ENCODE data around the gene FAM187B. TPM values are rescaled to one million over a fixed set of nuclear protein-coding genes. Genes with fewer than 3 reads are reported as not detected.

Gene FAM187B
- total and polyA plus RNA-seq, 2 of the 8 experiments (the other 6 are each of a cell fraction or from before 2014, with no cell fraction given) = not detected

- peak; percentile 69 for TF ChIP-seq TEAD4 (IDR thresholded peaks at IDR 0.05; ENCODE audit: low read depth, low read length)
- no peak for TF ChIP-seq SAP30 (IDR thresholded peaks at IDR 0.05; ENCODE audit: insufficient read depth, insufficient replicate concordance, low read length)
- peak; percentile 98 for TF ChIP-seq KDM1A (IDR thresholded peaks at IDR 0.05; ENCODE audit: borderline replicate concordance, low read length)
- peak; percentile 91 for TF ChIP-seq ASH2L (IDR thresholded peaks at IDR 0.05; ENCODE audit: low read length)
- no peak for TF ChIP-seq SIX5 (IDR thresholded peaks at IDR 0.05; ENCODE audit: low read depth, low read length)
- no peak for TF ChIP-seq ZNF274 (IDR thresholded peaks at IDR 0.05; ENCODE audit: borderline replicate concordance, extremely low read depth, low read length)
- no peak for TF ChIP-seq CTBP2 (IDR thresholded peaks at IDR 0.05; ENCODE audit: borderline replicate concordance, insufficient read depth, insufficient read length, low read length)
- peak; percentile 45; the same call in 1 of the 2 replicates for TF ChIP-seq TAF1 (IDR thresholded peaks at IDR 0.05; ENCODE audit: low read depth, low read length)
- TF ChIP-seq USF2 (IDR thresholded peaks at IDR 0.05; ENCODE audit: low read length) = peak; percentile 21; the same call in 1 of the 2 replicates
- peak; percentile 66 for TF ChIP-seq TBP (IDR thresholded peaks at IDR 0.05; ENCODE audit: low read depth, low read length)
- no peak for TF ChIP-seq SP2 (IDR thresholded peaks at IDR 0.05; ENCODE audit: low read length)
- no peak for TF ChIP-seq CHD1 (IDR thresholded peaks at IDR 0.05; ENCODE audit: low read depth, low read length)
- TF ChIP-seq POLR2A (IDR thresholded peaks at IDR 0.05; ENCODE audit: control extremely low read depth in 1 of 2, low read depth in 2 of 2, low read length in 2 of 2) = peak; percentile 48 to 82
- TF ChIP-seq SRF (IDR thresholded peaks at IDR 0.05; ENCODE audit: low read depth, low read length) = no peak
- TF ChIP-seq POU5F1 (IDR thresholded peaks at IDR 0.05; ENCODE audit: low read depth, low read length) = no peak
- no peak for TF ChIP-seq JUN (IDR thresholded peaks at IDR 0.05; ENCODE audit: low read depth, low read length)
- TF ChIP-seq RFX5 (IDR thresholded peaks at IDR 0.05; ENCODE audit: borderline replicate concordance, low read depth, low read length) = peak; percentile 58; the same call in 1 of the 2 replicates
- TF ChIP-seq HDAC2 (IDR thresholded peaks at IDR 0.05; ENCODE audit: borderline replicate concordance in 1 of 2, low read depth in 2 of 2, low read length in 2 of 2) = peak in 1 of 2 experiments; percentile 97; a peak in 2 of 4 replicates
- TF ChIP-seq RXRA (IDR thresholded peaks at IDR 0.05; ENCODE audit: insufficient read depth, low read depth, low read length) = no peak
- peak; percentile 94 for TF ChIP-seq TCF12 (IDR thresholded peaks at IDR 0.05; ENCODE audit: low read depth, low read length)
- TF ChIP-seq ATF3 (IDR thresholded peaks at IDR 0.05; ENCODE audit: insufficient read depth, low read depth, low read length) = no peak
Measured at GRCh38 chr19:35247526-35248309, 19.2 kb upstream of the FAM187B start (continued).
